IPS-20b (cell line): ENCODE measurements around the gene PRPS1L1.

Source experiments
- H3K27ac ChIP-seq: one replicate; pipeline ENCODE4 v1.5.1; 2013; ENCODE audit warnings: low read length
- H3K27me3 ChIP-seq: 2 replicates; pipeline ENCODE4 v1.6.1; 2013; ENCODE audit warnings: mild to moderate bottlenecking, low read length, inconsistent platforms; ENCODE audit not compliant: insufficient read depth
- H3K36me3 ChIP-seq: 2 replicates; pipeline ENCODE4 v1.6.1; 2013; ENCODE audit warnings: low read depth, mild to moderate bottlenecking, inconsistent platforms, low read length, moderate library complexity; ENCODE audit not compliant: insufficient read depth
- H3K4me1 ChIP-seq: 2 replicates; pipeline ENCODE4 v1.6.1; 2013; ENCODE audit warnings: mild to moderate bottlenecking, control low read depth, inconsistent platforms, low read length, moderate library complexity; ENCODE audit not compliant: insufficient read depth
- H3K4me3 ChIP-seq: 2 replicates; pipeline ENCODE4 v1.5.1; 2013; ENCODE audit warnings: mild to moderate bottlenecking, low read length, inconsistent platforms
- H3K9ac ChIP-seq: 2 replicates; pipeline ENCODE4 v1.6.1; 2013; ENCODE audit warnings: low read depth, mild to moderate bottlenecking, inconsistent platforms, low read length, moderate library complexity
- H3K9me3 ChIP-seq: 2 replicates; pipeline ENCODE4 v1.6.1; 2013; ENCODE audit warnings: mild to moderate bottlenecking, low read depth, low read length, inconsistent platforms; ENCODE audit not compliant: insufficient read depth

PRPS1L1 gene

GRCh38 chr7:17985473-17986239 lies 42.0 kb downstream of the PRPS1L1 start:
- Histone ChIP-seq H3K4me3 (no peak overlapping the region), H3K27ac (no peak overlapping the region), H3K27me3 (no peaks in the 10 kb centered on the region), H3K4me1 (no peaks in the 10 kb centered on the region), H3K36me3 (no peaks in the 10 kb centered on the region), H3K9ac (no peak overlapping the region), H3K9me3 (no peaks in the 10 kb centered on the region)

GRCh38 chr7:17984288-17984687 lies 43.4 kb downstream of the PRPS1L1 start:
- no peak overlapping the region for H3K27ac ChIP-seq

GRCh38 chr7:17983221-17984062 lies 44.2 kb downstream of the PRPS1L1 start:
- Histone ChIP-seq H3K4me1 (no peaks in the 10 kb centered on the region), H3K27me3 (no peaks in the 10 kb centered on the region), H3K9me3 (no peaks in the 10 kb centered on the region), H3K27ac (no peak overlapping the region), H3K9ac (no peak overlapping the region), H3K36me3 (no peaks in the 10 kb centered on the region), H3K4me3 (no peak overlapping the region)

More at GRCh38 chr7:17984288-17984687, 43.4 kb downstream of the PRPS1L1 start:
- no peaks in the 10 kb centered on the region for H3K27me3 ChIP-seq
- H3K9me3 ChIP-seq = no peaks in the 10 kb centered on the region
- H3K36me3 ChIP-seq = no peaks in the 10 kb centered on the region
- H3K4me1 ChIP-seq = no peaks in the 10 kb centered on the region
- no peak overlapping the region for H3K9ac ChIP-seq
- H3K4me3 ChIP-seq = no peak overlapping the region

GRCh38 chr7:17976952-17977351 lies 50.7 kb downstream of the PRPS1L1 start:
- Histone ChIP-seq H3K4me1 (no peaks in the 10 kb centered on the region), H3K4me3 (no peak overlapping the region), H3K27ac (no peak overlapping the region), H3K27me3 (no peaks in the 10 kb centered on the region), H3K36me3 (no peaks in the 10 kb centered on the region), H3K9ac (no peak overlapping the region), H3K9me3 (no peaks in the 10 kb centered on the region)
